MM.1S (cell line): ENCODE results near the gene HOXC4.
"Not testable (repeated sequence)": the region's sequence is repeated elsewhere in the genome, so short reads cannot be mapped to it uniquely, and the experiment has no call there.

Source experiments
- EZH2 ChIP-seq: fragments of 300-600 bp; sonication (generic); optimal IDR thresholded peaks from 2 replicates; pipeline ENCODE3; 2017; ENCODE audit warnings: low read depth, mild to moderate bottlenecking, antibody characterized with exemption, low read length, mixed read lengths
- TF ChIP-seq, protein P1 (sequence below): fragments of 300-600 bp; sonication (generic); IDR thresholded peaks from 2 replicates; pipeline ENCODE4 v1.5.1; 2016; ENCODE audit warnings: antibody characterized with exemption, low read length, mixed read lengths

DNA sequence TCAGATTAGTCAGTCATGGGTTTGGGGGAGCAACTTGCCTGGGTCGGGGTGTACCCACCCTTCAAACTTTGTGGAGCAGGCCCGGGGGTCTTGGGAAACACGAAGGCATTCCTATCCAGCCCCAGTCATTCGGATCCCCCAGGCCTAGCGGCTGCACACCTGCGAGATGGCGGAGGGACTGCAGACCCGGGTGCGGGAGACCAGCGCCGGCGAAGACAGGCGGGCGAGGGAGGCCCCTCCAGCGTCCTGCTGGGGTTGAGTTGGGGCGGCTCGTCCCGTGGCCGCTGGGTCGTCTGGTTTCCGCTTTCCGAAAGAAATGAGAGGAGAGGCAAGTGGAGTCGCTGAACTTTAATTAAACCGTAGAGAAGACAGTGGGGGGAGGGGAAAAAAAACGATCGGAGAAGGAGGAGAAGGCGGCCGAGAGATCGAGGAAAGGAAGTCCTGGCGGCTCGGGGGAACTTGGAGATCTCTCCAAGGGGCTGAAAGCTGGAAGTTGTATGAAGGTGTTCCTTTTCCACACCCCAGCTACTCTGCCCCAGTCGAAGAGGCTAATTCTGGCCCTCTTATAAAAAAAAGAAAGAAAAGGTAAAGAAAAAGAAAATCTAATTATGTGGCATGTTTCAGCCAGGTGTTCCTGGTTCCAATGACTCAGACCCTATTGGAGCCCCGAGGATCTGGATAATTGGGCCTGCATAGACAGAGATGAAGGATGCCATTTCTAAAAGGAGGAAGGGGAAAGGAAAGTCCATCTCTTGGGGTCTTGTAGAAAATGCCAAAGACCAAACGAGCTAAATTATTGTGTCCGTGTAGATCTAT lies 28.2 kb downstream of the HOXC4 start:
- TF ChIP-seq, protein P1, sequence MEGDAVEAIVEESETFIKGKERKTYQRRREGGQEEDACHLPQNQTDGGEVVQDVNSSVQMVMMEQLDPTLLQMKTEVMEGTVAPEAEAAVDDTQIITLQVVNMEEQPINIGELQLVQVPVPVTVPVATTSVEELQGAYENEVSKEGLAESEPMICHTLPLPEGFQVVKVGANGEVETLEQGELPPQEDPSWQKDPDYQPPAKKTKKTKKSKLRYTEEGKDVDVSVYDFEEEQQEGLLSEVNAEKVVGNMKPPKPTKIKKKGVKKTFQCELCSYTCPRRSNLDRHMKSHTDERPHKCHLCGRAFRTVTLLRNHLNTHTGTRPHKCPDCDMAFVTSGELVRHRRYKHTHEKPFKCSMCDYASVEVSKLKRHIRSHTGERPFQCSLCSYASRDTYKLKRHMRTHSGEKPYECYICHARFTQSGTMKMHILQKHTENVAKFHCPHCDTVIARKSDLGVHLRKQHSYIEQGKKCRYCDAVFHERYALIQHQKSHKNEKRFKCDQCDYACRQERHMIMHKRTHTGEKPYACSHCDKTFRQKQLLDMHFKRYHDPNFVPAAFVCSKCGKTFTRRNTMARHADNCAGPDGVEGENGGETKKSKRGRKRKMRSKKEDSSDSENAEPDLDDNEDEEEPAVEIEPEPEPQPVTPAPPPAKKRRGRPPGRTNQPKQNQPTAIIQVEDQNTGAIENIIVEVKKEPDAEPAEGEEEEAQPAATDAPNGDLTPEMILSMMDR: not testable (repeated sequence)
- TF ChIP-seq EZH2: not testable (repeated sequence)
